Liver (tissue), 9 donors: ENCODE measurements around the gene APELA. TPM values are rescaled to one million over a fixed set of nuclear protein-coding genes. Genes with fewer than 3 reads are reported as not detected.

ENCODE experiments used
- DNase-seq: peaks from one replicate; pipeline ENCODE4 v3.0.0-alpha.2; 2017; ENCODE audit warnings: low spot score
- H3K27ac ChIP-seq, 2 donors: one replicate each; pipeline ENCODE4 v1.7.0; 2013; ENCODE audit warnings: inconsistent platforms in 2 of 2, low read length in 2 of 2, control low read depth in 1 of 2, low read depth in 1 of 2, mild to moderate bottlenecking in 1 of 2
- H3K27me3 ChIP-seq, 4 donors: one replicate each; pipeline versions ENCODE4 v1.6.1 to v1.7.0; 2013; ENCODE audit warnings: low read length in 3 of 4, inconsistent platforms in 1 of 4, mild to moderate bottlenecking in 1 of 4, moderate library complexity in 1 of 4; ENCODE audit not compliant: control insufficient read depth in 4 of 4, insufficient read depth in 4 of 4
- H3K36me3 ChIP-seq, 4 donors: one replicate each; pipeline versions ENCODE4 v1.6.1 to v1.7.0; 2013; ENCODE audit warnings: low read length in 3 of 4, mild to moderate bottlenecking in 3 of 4, low read depth in 1 of 4, moderate library complexity in 1 of 4; ENCODE audit not compliant: control insufficient read depth in 4 of 4, insufficient read depth in 3 of 4
- H3K4me1 ChIP-seq, 4 donors: one replicate each; pipeline versions ENCODE4 v1.6.1 to v1.7.0; 2013; ENCODE audit warnings: low read length in 3 of 4, mild to moderate bottlenecking in 3 of 4, moderate library complexity in 1 of 4; ENCODE audit not compliant: control insufficient read depth in 4 of 4, insufficient read depth in 4 of 4
- H3K4me3 ChIP-seq, 3 donors: one replicate each; pipeline versions ENCODE4 v1.6.1 to v1.7.0; 2013; ENCODE audit warnings: low read length in 3 of 3, control low read depth in 1 of 3, low read depth in 1 of 3, mild to moderate bottlenecking in 1 of 3
- H3K9ac ChIP-seq, 2 donors: one replicate each; pipeline ENCODE4 v1.7.0; 2013; ENCODE audit warnings: low read length in 2 of 2, mild to moderate bottlenecking in 2 of 2, moderate library complexity in 2 of 2, control low read depth in 1 of 2, low read depth in 1 of 2
- H3K9me3 ChIP-seq, 4 donors: one replicate each; pipeline versions ENCODE4 v1.6.1 to v1.7.0; 2013; ENCODE audit warnings: low read length in 3 of 4; ENCODE audit not compliant: control insufficient read depth in 4 of 4
- EGR1 ChIP-seq, 2 donors: IDR thresholded peaks; 2 replicates each; pipeline ENCODE4 v1.6.1; 2016 to 2018; ENCODE audit warnings: antibody characterized with exemption in 2 of 2, low read depth in 2 of 2
- FOXA1 ChIP-seq: IDR thresholded peaks from 2 replicates; pipeline ENCODE4 v1.6.1; 2016; ENCODE audit warnings: antibody characterized with exemption
- FOXA2 ChIP-seq: IDR thresholded peaks from 2 replicates; pipeline ENCODE4 v1.6.1; 2016; ENCODE audit warnings: antibody characterized with exemption
- GABPA ChIP-seq, 2 donors: IDR thresholded peaks in 1 of 2; conservative IDR thresholded peaks in 1 of 2; 2 replicates each; pipeline ENCODE4 v1.6.1; 2016; ENCODE audit warnings: antibody characterized with exemption in 2 of 2, mild to moderate bottlenecking in 1 of 2, moderate library complexity in 1 of 2
- HNF4A ChIP-seq, 2 donors: conservative IDR thresholded peaks; 2 replicates each; pipeline ENCODE4 v1.6.1; 2016; ENCODE audit warnings: antibody characterized with exemption in 2 of 2, mild to moderate bottlenecking in 2 of 2
- HNF4G ChIP-seq: IDR thresholded peaks from 2 replicates; pipeline ENCODE4 v1.6.1; 2016; ENCODE audit warnings: antibody characterized with exemption
- JUND ChIP-seq, 2 donors: IDR thresholded peaks; 2 replicates each; pipeline ENCODE4 v1.6.1; 2016; ENCODE audit warnings: antibody characterized with exemption in 2 of 2
- MAX ChIP-seq: IDR thresholded peaks from 2 replicates; pipeline ENCODE4 v1.6.1; 2016; ENCODE audit warnings: antibody characterized with exemption
- NR2F2 ChIP-seq: IDR thresholded peaks from 2 replicates; pipeline ENCODE4 v1.6.1; 2016; ENCODE audit warnings: antibody characterized with exemption
- RAD21 ChIP-seq, 2 donors: IDR thresholded peaks; 2 replicates each; pipeline ENCODE4 v1.6.1; 2016; ENCODE audit warnings: antibody characterized with exemption in 2 of 2, mild to moderate bottlenecking in 2 of 2
- RXRA ChIP-seq, 2 donors: IDR thresholded peaks; 2 replicates each; pipeline ENCODE4 v1.6.1; 2017 to 2018; ENCODE audit warnings: antibody characterized with exemption in 2 of 2, mild to moderate bottlenecking in 1 of 2
- SP1 ChIP-seq: IDR thresholded peaks from 2 replicates; pipeline ENCODE4 v1.6.1; 2018; ENCODE audit warnings: antibody characterized with exemption, mild to moderate bottlenecking
- TAF1 ChIP-seq: conservative IDR thresholded peaks from 2 replicates; pipeline ENCODE4 v1.6.1; 2016; ENCODE audit warnings: antibody characterized with exemption, mild to moderate bottlenecking
- YY1 ChIP-seq: IDR thresholded peaks from 2 replicates; pipeline ENCODE4 v1.6.1; 2016; ENCODE audit warnings: antibody characterized with exemption, mild to moderate bottlenecking
- WGBS: extraction: QIAGEN DNeasy Blood & Tissue Kit; methylation state at CpG from one replicate; pipeline ENCODE4 v1.1.7; 2013; 5-methylcytosine and 5-hydroxymethylcytosine counted together
- polyA plus RNA-seq, 2 donors: library from polyadenylated mRNA; stranded (reverse) in 1 of 2; unstranded in 1 of 2; fragments of 200-250 nt in 1 of 2; fragments of >200 nt in 1 of 2; fragmentation: Nextera tagmentation in 1 of 2; extraction: Ambion mirVana in 1 of 2; gene quantifications; one replicate each; pipeline versions ENCODE4 v1.2.1 to v1.2.3, GENCODE V29; 2013 to 2015
- total RNA-seq, 2 donors: library from RNA; depleted of rRNA; stranded (reverse); fragments of >200 nt; gene quantifications; one replicate each; pipeline ENCODE4 v1.2.3, GENCODE V29; 2014
- TF ChIP-seq, protein P1 (sequence below): IDR thresholded peaks from 2 replicates; pipeline ENCODE4 v1.6.1; 2016; ENCODE audit warnings: antibody characterized with exemption
- TF ChIP-seq, protein P2 (sequence below): IDR thresholded peaks from 2 replicates; pipeline ENCODE4 v1.6.1; 2016; ENCODE audit warnings: antibody characterized with exemption
- TF ChIP-seq, protein P3 (sequence below): fragments of 150-350 bp; IDR thresholded peaks from 2 replicates; pipeline ENCODE4 v1.5.1; 2017; ENCODE audit warnings: improper control_type of control experiment, low read depth, low read length; ENCODE audit not compliant: missing input control
- TF ChIP-seq, protein P4 (sequence below): IDR thresholded peaks from 2 replicates; pipeline ENCODE4 v1.6.1; 2016; ENCODE audit warnings: antibody characterized with exemption, mild to moderate bottlenecking
- donor health status: healthy.
- donor health status: healthy.
- donor health status: healthy.
- donor health status: healthy.
- donor health status: healthy.

The APELA gene
- total and polyA plus RNA-seq, 4 donors, result 1.6 TPM; not detected in 3

GRCh38 chr4:164904941-164905340 lies 28.0 kb downstream of the APELA start:
- Histone ChIP-seq H3K4me3 (no peak overlapping the region), H3K27ac (no peak overlapping the region), H3K36me3 (no peaks in the 10 kb centered on the region), H3K27me3 (peaks cover 0 to 2% (median 0%) of the 10 kb centered on the region in 4 donors), H3K9me3 (no peaks in the 10 kb centered on the region), H3K4me1 (no peaks in the 10 kb centered on the region), H3K9ac (no peak overlapping the region)
- DNase-seq, result no peak
- 79% methylated on average over 2 of the region's 2 CpGs for WGBS
- TF ChIP-seq HNF4G, result no peak
- TF ChIP-seq MAX, result no peak
- no peak for TF ChIP-seq TAF1
- no peak for TF ChIP-seq YY1
- TF ChIP-seq FOXA2, result no peak
- TF ChIP-seq RAD21 (IDR thresholded peaks at IDR 0.05), result no peak
- no peak for TF ChIP-seq NR2F2
- TF ChIP-seq, protein P1, sequence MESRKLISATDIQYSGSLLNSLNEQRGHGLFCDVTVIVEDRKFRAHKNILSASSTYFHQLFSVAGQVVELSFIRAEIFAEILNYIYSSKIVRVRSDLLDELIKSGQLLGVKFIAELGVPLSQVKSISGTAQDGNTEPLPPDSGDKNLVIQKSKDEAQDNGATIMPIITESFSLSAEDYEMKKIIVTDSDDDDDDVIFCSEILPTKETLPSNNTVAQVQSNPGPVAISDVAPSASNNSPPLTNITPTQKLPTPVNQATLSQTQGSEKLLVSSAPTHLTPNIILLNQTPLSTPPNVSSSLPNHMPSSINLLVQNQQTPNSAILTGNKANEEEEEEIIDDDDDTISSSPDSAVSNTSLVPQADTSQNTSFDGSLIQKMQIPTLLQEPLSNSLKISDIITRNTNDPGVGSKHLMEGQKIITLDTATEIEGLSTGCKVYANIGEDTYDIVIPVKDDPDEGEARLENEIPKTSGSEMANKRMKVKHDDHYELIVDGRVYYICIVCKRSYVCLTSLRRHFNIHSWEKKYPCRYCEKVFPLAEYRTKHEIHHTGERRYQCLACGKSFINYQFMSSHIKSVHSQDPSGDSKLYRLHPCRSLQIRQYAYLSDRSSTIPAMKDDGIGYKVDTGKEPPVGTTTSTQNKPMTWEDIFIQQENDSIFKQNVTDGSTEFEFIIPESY, result no peak
- TF ChIP-seq GABPA (IDR thresholded peaks at IDR 0.05 in 1 of 2, conservative IDR thresholded peaks at IDR 0.05 in 1 of 2), result no peak
- TF ChIP-seq, protein P2, sequence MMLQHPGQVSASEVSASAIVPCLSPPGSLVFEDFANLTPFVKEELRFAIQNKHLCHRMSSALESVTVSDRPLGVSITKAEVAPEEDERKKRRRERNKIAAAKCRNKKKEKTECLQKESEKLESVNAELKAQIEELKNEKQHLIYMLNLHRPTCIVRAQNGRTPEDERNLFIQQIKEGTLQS, result no peak
- no peak for TF ChIP-seq HNF4A (conservative IDR thresholded peaks at IDR 0.05)
- TF ChIP-seq, protein P3, sequence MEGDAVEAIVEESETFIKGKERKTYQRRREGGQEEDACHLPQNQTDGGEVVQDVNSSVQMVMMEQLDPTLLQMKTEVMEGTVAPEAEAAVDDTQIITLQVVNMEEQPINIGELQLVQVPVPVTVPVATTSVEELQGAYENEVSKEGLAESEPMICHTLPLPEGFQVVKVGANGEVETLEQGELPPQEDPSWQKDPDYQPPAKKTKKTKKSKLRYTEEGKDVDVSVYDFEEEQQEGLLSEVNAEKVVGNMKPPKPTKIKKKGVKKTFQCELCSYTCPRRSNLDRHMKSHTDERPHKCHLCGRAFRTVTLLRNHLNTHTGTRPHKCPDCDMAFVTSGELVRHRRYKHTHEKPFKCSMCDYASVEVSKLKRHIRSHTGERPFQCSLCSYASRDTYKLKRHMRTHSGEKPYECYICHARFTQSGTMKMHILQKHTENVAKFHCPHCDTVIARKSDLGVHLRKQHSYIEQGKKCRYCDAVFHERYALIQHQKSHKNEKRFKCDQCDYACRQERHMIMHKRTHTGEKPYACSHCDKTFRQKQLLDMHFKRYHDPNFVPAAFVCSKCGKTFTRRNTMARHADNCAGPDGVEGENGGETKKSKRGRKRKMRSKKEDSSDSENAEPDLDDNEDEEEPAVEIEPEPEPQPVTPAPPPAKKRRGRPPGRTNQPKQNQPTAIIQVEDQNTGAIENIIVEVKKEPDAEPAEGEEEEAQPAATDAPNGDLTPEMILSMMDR, result no peak
- no peak for TF ChIP-seq JUND (IDR thresholded peaks at IDR 0.05)
- no peak for TF ChIP-seq RXRA (IDR thresholded peaks at IDR 0.05)
- TF ChIP-seq EGR1 (IDR thresholded peaks at IDR 0.05; ENCODE audit: low read depth in 2 of 2), result no peak
- no peak for TF ChIP-seq SP1
- TF ChIP-seq FOXA1, result no peak
- TF ChIP-seq, protein P4, sequence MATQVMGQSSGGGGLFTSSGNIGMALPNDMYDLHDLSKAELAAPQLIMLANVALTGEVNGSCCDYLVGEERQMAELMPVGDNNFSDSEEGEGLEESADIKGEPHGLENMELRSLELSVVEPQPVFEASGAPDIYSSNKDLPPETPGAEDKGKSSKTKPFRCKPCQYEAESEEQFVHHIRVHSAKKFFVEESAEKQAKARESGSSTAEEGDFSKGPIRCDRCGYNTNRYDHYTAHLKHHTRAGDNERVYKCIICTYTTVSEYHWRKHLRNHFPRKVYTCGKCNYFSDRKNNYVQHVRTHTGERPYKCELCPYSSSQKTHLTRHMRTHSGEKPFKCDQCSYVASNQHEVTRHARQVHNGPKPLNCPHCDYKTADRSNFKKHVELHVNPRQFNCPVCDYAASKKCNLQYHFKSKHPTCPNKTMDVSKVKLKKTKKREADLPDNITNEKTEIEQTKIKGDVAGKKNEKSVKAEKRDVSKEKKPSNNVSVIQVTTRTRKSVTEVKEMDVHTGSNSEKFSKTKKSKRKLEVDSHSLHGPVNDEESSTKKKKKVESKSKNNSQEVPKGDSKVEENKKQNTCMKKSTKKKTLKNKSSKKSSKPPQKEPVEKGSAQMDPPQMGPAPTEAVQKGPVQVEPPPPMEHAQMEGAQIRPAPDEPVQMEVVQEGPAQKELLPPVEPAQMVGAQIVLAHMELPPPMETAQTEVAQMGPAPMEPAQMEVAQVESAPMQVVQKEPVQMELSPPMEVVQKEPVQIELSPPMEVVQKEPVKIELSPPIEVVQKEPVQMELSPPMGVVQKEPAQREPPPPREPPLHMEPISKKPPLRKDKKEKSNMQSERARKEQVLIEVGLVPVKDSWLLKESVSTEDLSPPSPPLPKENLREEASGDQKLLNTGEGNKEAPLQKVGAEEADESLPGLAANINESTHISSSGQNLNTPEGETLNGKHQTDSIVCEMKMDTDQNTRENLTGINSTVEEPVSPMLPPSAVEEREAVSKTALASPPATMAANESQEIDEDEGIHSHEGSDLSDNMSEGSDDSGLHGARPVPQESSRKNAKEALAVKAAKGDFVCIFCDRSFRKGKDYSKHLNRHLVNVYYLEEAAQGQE, result no peak
